Astrocyte (in vitro differentiated cells and primary cell): ENCODE results near the gene NPHP4.

Experiments used
- CTCF ChIP-seq: IDR thresholded peaks from 2 replicates; pipeline ENCODE4 v1.5.1; 2011; ENCODE audit warnings: low read depth, mild to moderate bottlenecking, inconsistent platforms, low read length, moderate library complexity; ENCODE audit not compliant: insufficient read depth
- EZH2 ChIP-seq: IDR thresholded peaks from 2 replicates; pipeline ENCODE4 v1.6.1; 2012; ENCODE audit warnings: mild to moderate bottlenecking, low read length, inconsistent platforms; ENCODE audit not compliant: insufficient read depth

- TF ChIP-seq CTCF (no peak), EZH2 (no peak)
Measured at GRCh38 chr1:5994713-5995621, 2.7 kb upstream of the NPHP4 start.
